B cell (primary cell): ENCODE results near the gene SRXN1.

Experiments
- CTCF ChIP-seq: fragments of 200-600 bp; IDR thresholded peaks from one replicate; pipeline ENCODE4 v1.8.0; 2022; ENCODE audit warnings: antibody characterized with exemption, mild to moderate bottlenecking
- EZH2 ChIP-seq: IDR thresholded peaks from 2 replicates; pipeline ENCODE4 v1.6.1; 2012; ENCODE audit warnings: borderline replicate concordance, low read depth, mild to moderate bottlenecking, moderate library complexity, low read length; ENCODE audit not compliant: insufficient read depth, poor library complexity, severe bottlenecking

GRCh38 chr20:602111-602970, 50.7 kb downstream of the SRXN1 start:
- TF ChIP-seq EZH2 (no peak), CTCF (no peak)
